Neural cell (in vitro differentiated cells): ENCODE results near the gene SFMBT1. TPM values are rescaled to one million over a fixed set of nuclear protein-coding genes. Genes with fewer than 3 reads are reported as not detected.

Experiments used
- H2AFZ ChIP-seq: fragments of 200-600, 300-800 bp; sonication (generic), shearing (Covaris generic); 2 replicates; pipeline ENCODE4 v1.6.0; 2014; ENCODE audit warnings: low read depth, mild to moderate bottlenecking, antibody characterized with exemption, low read length, moderate library complexity
- H3F3A ChIP-seq: fragments of 200-600 bp; shearing (Covaris generic); 2 replicates; pipeline ENCODE4 v1.6.1; 2016; ENCODE audit warnings: mild to moderate bottlenecking, moderate library complexity, mixed read lengths, antibody characterized with exemption, low read length; ENCODE audit not compliant: insufficient read depth, poor library complexity, severe bottlenecking
- H3K27ac ChIP-seq: fragments of 200-600, 300-800 bp; sonication (generic), shearing (Covaris generic); 2 replicates; pipeline ENCODE4 v1.5.1; 2014; ENCODE audit warnings: mild to moderate bottlenecking, low read length, moderate library complexity
- H3K27me3 ChIP-seq: fragments of 300-800, 200-600 bp; sonication (generic), shearing (Covaris generic); 2 replicates; pipeline ENCODE4 v1.6.0; 2014; ENCODE audit warnings: mild to moderate bottlenecking, low read depth, low read length, moderate library complexity; ENCODE audit not compliant: insufficient read depth
- H3K36me3 ChIP-seq: fragments of 300-800, 200-600 bp; sonication (generic), shearing (Covaris generic); 2 replicates; pipeline ENCODE4 v1.5.1; 2014; ENCODE audit warnings: mild to moderate bottlenecking, antibody characterized with exemption, low read length, moderate library complexity; ENCODE audit not compliant: insufficient read depth
- H3K4me2 ChIP-seq: fragments of 300-800, 200-600 bp; sonication (generic), shearing (Covaris generic); 2 replicates; pipeline ENCODE4 v1.6.0; 2014; ENCODE audit warnings: mild to moderate bottlenecking, low read length
- H3K4me3 ChIP-seq: fragments of 300-800, 200-600 bp; sonication (generic), shearing (Covaris generic); 2 replicates; pipeline ENCODE4 v1.5.1; 2014; ENCODE audit warnings: mild to moderate bottlenecking, low read length, moderate library complexity
- H3K79me2 ChIP-seq: fragments of 200-600 bp; shearing (Covaris generic); replicated peaks from 2 replicates; pipeline ENCODE4 v1.6.0; 2014; ENCODE audit warnings: mild to moderate bottlenecking, low read length, moderate library complexity; ENCODE audit not compliant: insufficient read depth
- H3K9ac ChIP-seq: fragments of 300-800, 200-600 bp; sonication (generic), shearing (Covaris generic); 2 replicates; pipeline ENCODE4 v1.6.1; 2016; ENCODE audit warnings: mild to moderate bottlenecking, low read length, mixed read lengths
- H3K9me2 ChIP-seq: fragments of 200-600 bp; shearing (Covaris generic); 2 replicates; pipeline ENCODE4 v1.6.1; 2016; ENCODE audit warnings: mild to moderate bottlenecking, low read length, mixed read lengths; ENCODE audit not compliant: insufficient read depth
- H3K9me3 ChIP-seq: fragments of 200-600, 300-800 bp; sonication (generic), shearing (Covaris generic); 2 replicates; pipeline ENCODE4 v1.6.1; 2016; ENCODE audit warnings: mild to moderate bottlenecking, mixed run types, low read length, moderate library complexity, mixed read lengths
- H4K20me1 ChIP-seq: fragments of 200-600 bp; shearing (Covaris generic); 2 replicates; pipeline ENCODE4 v1.6.1; 2016; ENCODE audit warnings: mild to moderate bottlenecking, mixed run types; ENCODE audit not compliant: insufficient read depth
- CTCF ChIP-seq: fragments of 450-650 bp; IDR thresholded peaks from 2 replicates; pipeline ENCODE4 v1.5.1; 2014; ENCODE audit warnings: antibody characterized with exemption, mild to moderate bottlenecking, moderate library complexity; ENCODE audit not compliant: poor library complexity, severe bottlenecking
- EP300 ChIP-seq: fragments of 450-650 bp; conservative IDR thresholded peaks from 2 replicates; pipeline ENCODE4 v1.6.1; 2014; ENCODE audit warnings: antibody characterized with exemption, mild to moderate bottlenecking, moderate library complexity; ENCODE audit not compliant: poor library complexity, severe bottlenecking
- EZH2 ChIP-seq: fragments of 200-600, 300-800 bp; shearing (Covaris generic), sonication (generic); IDR thresholded peaks from 2 replicates; pipeline ENCODE4 v1.6.1; 2014; ENCODE audit warnings: antibody characterized with exemption, low read length, borderline replicate concordance, mild to moderate bottlenecking; ENCODE audit not compliant: insufficient read depth, poor library complexity, severe bottlenecking
- MXI1 ChIP-seq: fragments of 450-650 bp; conservative IDR thresholded peaks from 2 replicates; pipeline ENCODE4 v1.6.1; 2014; ENCODE audit warnings: antibody characterized with exemption, mild to moderate bottlenecking; ENCODE audit not compliant: poor library complexity, severe bottlenecking
- POLR2AphosphoS5 ChIP-seq: IDR thresholded peaks from 2 replicates; pipeline ENCODE4 v1.6.1; 2012
- RAD21 ChIP-seq: fragments of 450-650 bp; conservative IDR thresholded peaks from 2 replicates; pipeline ENCODE4 v1.6.1; 2014; ENCODE audit warnings: antibody characterized with exemption, mild to moderate bottlenecking, moderate library complexity
- REST ChIP-seq: IDR thresholded peaks from 2 replicates; pipeline ENCODE4 v1.6.1; 2012; ENCODE audit warnings: borderline replicate concordance
- SMC3 ChIP-seq: fragments of 450-650 bp; conservative IDR thresholded peaks from 2 replicates; pipeline ENCODE4 v1.6.1; 2014; ENCODE audit warnings: antibody characterized with exemption, mild to moderate bottlenecking, moderate library complexity; ENCODE audit not compliant: poor library complexity
- TAF1 ChIP-seq: IDR thresholded peaks from 2 replicates; pipeline ENCODE4 v1.6.1; 2012; ENCODE audit warnings: low read depth
- polyA plus RNA-seq: library from polyadenylated mRNA; depleted of rRNA; stranded (reverse); fragments of >200 nt; gene quantifications from 2 replicates; pipeline ENCODE4 v1.2.3, GENCODE V29; 2014

The SFMBT1 gene
- polyA plus RNA-seq, 1 donor from 2014 or later, result 17.3 TPM

- no peaks in the 10 kb centered on the region for H3K27me3 ChIP-seq
- H3K27ac ChIP-seq, result no peak overlapping the region
- H3K9me2 ChIP-seq, result no peaks in the 10 kb centered on the region
- H3F3A ChIP-seq, result no peaks in the 10 kb centered on the region
- no peaks in the 10 kb centered on the region for H4K20me1 ChIP-seq
- TF ChIP-seq SMC3 (no peak), MXI1 (no peak), TAF1 (no peak), CTCF (no peak), EP300 (no peak), RAD21 (no peak), POLR2AphosphoS5 (no peak), EZH2 (no peak), REST (no peak)
- no peak overlapping the region for H3K4me2 ChIP-seq
- H3K79me2 ChIP-seq, result no peaks in the 10 kb centered on the region
- H2AFZ ChIP-seq, result no peak overlapping the region
- H3K9ac ChIP-seq, result no peak overlapping the region
- H3K36me3 ChIP-seq, result no peaks in the 10 kb centered on the region
- no peaks in the 10 kb centered on the region for H3K9me3 ChIP-seq
- H3K4me3 ChIP-seq, result no peak overlapping the region
These were observed 62.5 kb downstream of the SFMBT1 start for GRCh38 chr3:52983336-52983807.

GRCh38 chr3:52982839-52983238 lies 63.0 kb downstream of the SFMBT1 start:
- TF ChIP-seq EZH2 (no peak), RAD21 (no peak), CTCF (no peak), MXI1 (no peak), SMC3 (no peak), POLR2AphosphoS5 (no peak), EP300 (no peak), TAF1 (no peak)
- no peaks in the 10 kb centered on the region for H3K27me3 ChIP-seq
- H3K4me2 ChIP-seq, result no peak overlapping the region
- no peaks in the 10 kb centered on the region for H3K9me2 ChIP-seq
- H4K20me1 ChIP-seq, result no peaks in the 10 kb centered on the region
- no peaks in the 10 kb centered on the region for H3K79me2 ChIP-seq
- no peak overlapping the region for H3K27ac ChIP-seq
- no peaks in the 10 kb centered on the region for H3K9me3 ChIP-seq
- H3K36me3 ChIP-seq, result no peaks in the 10 kb centered on the region
- no peak overlapping the region for H3K4me3 ChIP-seq
- no peak overlapping the region for H2AFZ ChIP-seq
- no peaks in the 10 kb centered on the region for H3F3A ChIP-seq
- H3K9ac ChIP-seq, result no peak overlapping the region
